GM19035 (cell line): ENCODE results near the gene GLRX2.
"Not testable (repeated sequence)": the region's sequence is repeated elsewhere in the genome, so short reads cannot be mapped to it uniquely, and the experiment has no call there.

Experiments
- ATAC-seq: cut with Tn5 transposase; IDR thresholded peaks from one replicate; pipeline ENCODE4 v1.9.1; 2021; ENCODE audit not compliant: unreplicated experiment

The GLRX2 gene

GRCh38 chr1:193104907-193105820 lies at the start of gene GLRX2:
Gene GLRX2, minus strand, starts transcription at chr1:193105414. Its CDS starts 32 bp downstream, at chr1:193105382.
- ATAC-seq = peak; percentile 92

- ATAC-seq = no peak
These were observed 39.8 kb upstream of the GLRX2 start for GRCh38 chr1:193144999-193145398.

- ATAC-seq = no peak
These were observed 39.2 kb upstream of the GLRX2 start for GRCh38 chr1:193144361-193144938.

- no peak for ATAC-seq
These were observed 38.1 kb upstream of the GLRX2 start for GRCh38 chr1:193143285-193143684.

GRCh38 chr1:193142409-193142808 lies 37.2 kb upstream of the GLRX2 start:
- ATAC-seq = no peak

GRCh38 chr1:193141804-193142203 lies 36.6 kb upstream of the GLRX2 start:
- ATAC-seq = no peak

GRCh38 chr1:193140254-193140653 lies 35.0 kb upstream of the GLRX2 start:
- no peak for ATAC-seq

GRCh38 chr1:193131266-193131860 lies 26.1 kb upstream of the GLRX2 start:
- ATAC-seq = no peak

- no peak for ATAC-seq
These were observed 20.2 kb upstream of the GLRX2 start for GRCh38 chr1:193125369-193125768.

GRCh38 chr1:193123751-193124150 lies 18.5 kb upstream of the GLRX2 start:
- no peak for ATAC-seq

GRCh38 chr1:193121616-193122593 lies 16.7 kb upstream of the GLRX2 start, which contains the start of gene CDC73:
Gene CDC73, plus strand, starts transcription at chr1:193122031. Its CDS starts 170 bp downstream, at chr1:193122201.
- peak; percentile 93 for ATAC-seq

- no peak for ATAC-seq
These were observed 15.5 kb upstream of the GLRX2 start for GRCh38 chr1:193120604-193121166.

GRCh38 chr1:193118803-193119730 lies 13.9 kb upstream of the GLRX2 start:
- ATAC-seq = no peak

- no peak for ATAC-seq
These were observed 13.0 kb upstream of the GLRX2 start for GRCh38 chr1:193118194-193118593.

GRCh38 chr1:193117167-193117566 lies 12.0 kb upstream of the GLRX2 start:
- ATAC-seq = not testable (repeated sequence)

- no peak for ATAC-seq
These were observed 10.5 kb upstream of the GLRX2 start for GRCh38 chr1:193115629-193116227.

GRCh38 chr1:193114485-193115095 lies 9.4 kb upstream of the GLRX2 start:
- no peak for ATAC-seq

GRCh38 chr1:193113992-193114332 lies 8.7 kb upstream of the GLRX2 start:
- ATAC-seq = no peak
